ENCODE results near the gene ALPK1.
"Not testable (repeated sequence)": the region's sequence is repeated elsewhere in the genome, so short reads cannot be mapped to it uniquely, and the experiment has no call there.

Gene ALPK1

DNA sequence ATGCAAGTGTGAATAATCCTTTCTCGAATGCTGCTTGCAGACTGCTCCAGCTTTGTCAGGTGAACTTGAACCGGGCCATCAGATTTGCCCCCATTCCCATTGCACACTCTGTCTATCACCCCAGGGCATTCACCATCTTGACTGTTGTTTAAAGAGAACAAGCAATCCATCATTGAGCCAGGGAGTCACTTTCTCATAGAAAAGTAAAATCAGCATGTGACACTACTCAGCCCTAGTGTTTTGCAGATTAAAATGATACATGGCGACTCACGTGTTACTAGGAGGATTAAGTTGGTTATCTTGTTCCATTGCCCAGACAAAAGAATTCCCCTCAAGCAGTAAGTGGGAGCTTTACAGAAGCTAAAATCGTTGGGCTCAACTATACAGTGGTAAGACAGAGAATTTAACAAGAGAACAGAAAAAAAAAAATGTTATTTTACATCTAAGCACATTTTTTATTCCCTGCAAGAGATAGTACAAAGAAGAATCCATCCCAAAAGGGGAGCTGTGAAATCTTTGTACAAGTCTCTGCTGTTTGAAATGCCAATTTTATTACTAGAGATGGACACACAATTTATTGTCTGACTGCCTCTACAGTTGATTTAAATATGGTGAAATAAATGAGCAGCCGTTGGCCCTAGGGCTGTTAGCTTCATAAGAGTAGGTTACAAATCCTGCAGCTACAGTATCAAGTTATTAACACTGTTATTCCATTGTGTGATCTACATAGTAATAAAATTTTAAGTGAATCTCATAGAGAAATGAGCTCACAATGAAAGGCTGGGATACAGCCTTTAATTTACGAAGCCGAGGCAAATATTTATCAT is 151.3 kb downstream of the ALPK1 start:
- no peak for DNase-seq
- TF ChIP-seq GATA1 (IDR thresholded peaks at IDR 0.05; ENCODE audit: low read depth, low read length) (no peak), POLR2A (IDR thresholded peaks at IDR 0.05; ENCODE audit: low read length) (no peak)

DNA sequence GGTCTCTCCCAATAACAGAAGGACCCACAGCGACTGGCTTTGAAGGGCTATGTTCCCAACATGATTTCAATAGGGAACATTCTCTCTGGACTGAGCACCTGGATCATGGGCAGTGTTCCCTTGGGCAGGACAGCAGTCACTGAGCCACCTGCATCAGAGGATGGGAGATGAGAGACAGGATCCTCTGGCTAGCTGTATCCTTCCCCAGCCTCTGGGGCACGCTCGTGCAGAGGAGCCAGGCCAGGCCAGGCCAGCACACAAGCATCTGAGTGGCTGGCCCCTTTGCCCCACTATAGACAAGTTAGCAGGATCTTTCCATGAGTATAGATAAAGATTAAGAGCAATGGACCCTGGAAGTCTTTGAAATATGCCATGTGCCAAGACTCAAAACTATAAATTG is 152.5 kb downstream of the ALPK1 start:
- DNase-seq: no peak
- TF ChIP-seq POLR2A (IDR thresholded peaks at IDR 0.05; ENCODE audit: low read length): no peak
- TF ChIP-seq GATA1 (IDR thresholded peaks at IDR 0.05; ENCODE audit: low read depth, low read length): no peak

DNA sequence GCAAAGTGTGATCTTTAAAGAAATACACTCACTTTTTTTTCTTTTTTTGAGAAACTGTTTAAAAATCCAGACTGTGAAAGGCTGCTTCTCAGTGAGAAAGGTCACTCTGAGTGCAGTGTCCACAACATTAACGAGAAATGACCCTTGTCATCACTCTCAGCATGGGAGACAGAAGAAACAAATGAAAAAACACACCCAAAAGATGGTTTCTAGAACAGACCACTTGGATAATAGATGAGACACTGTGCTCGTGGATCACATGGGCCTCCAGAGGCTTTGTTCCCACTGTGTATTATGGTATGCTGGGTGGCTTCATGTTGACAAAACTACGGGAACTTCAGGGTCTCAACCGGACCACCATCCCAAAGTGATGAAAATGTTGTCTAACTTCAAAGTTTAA is 153.9 kb downstream of the ALPK1 start:
- no peak for TF ChIP-seq GATA1 (IDR thresholded peaks at IDR 0.05; ENCODE audit: low read depth, low read length)
- DNase-seq: no peak

DNA sequence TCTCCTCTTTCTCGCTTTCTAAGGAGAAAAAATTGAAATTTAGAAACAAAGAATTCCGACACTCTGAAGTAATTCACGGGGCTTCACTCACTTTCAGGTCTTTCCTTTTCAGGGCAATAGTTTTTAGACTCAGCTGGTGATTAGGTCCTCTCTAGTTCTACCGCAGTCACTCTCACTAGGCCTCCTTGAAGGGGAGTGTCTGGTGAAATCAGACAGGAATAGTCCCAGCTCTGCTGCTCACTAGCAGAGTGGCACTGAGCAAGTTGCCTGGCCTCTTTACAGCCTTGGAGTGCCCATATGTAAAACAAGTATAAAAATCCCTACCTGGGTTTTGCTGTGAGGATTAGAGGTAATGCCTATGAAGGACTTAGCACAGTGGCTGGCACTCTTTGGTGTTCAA is 154.7 kb downstream of the ALPK1 start:
- DNase-seq: no peak
- TF ChIP-seq POLR2A (IDR thresholded peaks at IDR 0.05; ENCODE audit: low read length) (no peak), GATA1 (IDR thresholded peaks at IDR 0.05; ENCODE audit: low read depth, low read length) (no peak)

DNA sequence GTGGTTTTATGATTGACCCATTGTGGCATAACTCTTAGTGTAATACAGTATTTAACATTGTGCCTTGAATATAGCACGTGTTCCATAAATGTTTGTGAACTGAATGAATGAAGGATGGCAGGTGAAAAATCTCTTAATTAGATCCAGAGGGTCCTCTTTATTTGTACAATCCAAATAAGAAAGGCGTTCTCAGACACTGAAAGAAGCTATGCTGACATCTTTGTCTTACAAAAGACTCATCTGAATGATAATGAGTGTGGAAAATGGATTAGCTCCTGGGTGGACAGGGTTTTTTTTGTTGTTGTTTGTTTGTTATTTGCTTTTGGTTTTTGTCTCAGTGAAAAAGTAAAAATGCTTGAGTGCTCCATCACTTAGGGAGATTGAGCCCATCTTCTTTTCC is 156.2 kb downstream of the ALPK1 start:
- DNase-seq: no peak
- TF ChIP-seq GATA1 (IDR thresholded peaks at IDR 0.05; ENCODE audit: low read depth, low read length) (no peak), POLR2A (IDR thresholded peaks at IDR 0.05; ENCODE audit: low read length) (no peak)

DNA sequence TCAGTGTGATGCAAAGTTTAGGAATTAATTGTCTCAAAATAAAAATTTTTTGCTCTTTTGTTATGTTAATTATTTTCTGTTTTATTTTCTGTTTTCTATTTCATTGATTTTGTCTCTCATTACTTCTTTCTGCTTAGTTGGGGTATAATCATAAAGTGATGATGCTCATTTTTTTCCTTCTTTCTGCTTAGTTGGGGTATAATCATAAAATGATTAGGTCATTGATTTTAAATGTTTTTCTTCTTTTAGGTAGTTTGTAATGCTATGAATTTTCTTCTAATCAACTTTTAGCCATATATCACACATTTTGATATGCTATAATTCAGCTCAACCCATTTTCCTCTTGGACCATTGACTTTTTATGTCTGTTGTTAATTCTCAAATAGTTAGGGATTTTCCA is 175.1 kb downstream of the ALPK1 start:
- TF ChIP-seq GATA1 (IDR thresholded peaks at IDR 0.05; ENCODE audit: low read depth, low read length): no peak
- no peak for TF ChIP-seq POLR2A (IDR thresholded peaks at IDR 0.05; ENCODE audit: low read length)

DNA sequence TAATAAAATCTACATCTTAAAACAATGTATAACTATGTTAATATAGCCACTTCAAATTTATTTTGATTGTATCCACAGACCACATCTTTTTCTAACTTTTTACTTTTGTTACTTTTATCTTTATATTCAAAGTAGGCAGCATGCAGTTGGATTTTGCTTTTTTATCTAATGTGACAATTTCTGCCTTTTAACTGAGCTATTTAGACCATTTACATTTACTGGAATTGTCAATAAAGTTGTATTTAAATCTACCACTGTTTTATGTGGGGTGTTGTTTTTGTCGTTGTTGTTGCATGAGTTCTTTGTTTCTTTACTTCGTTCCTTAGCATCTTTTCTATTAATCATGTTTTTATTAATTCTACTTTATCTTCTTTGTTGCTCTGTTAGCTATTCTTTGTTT is 176.8 kb downstream of the ALPK1 start:
- no peak for DNase-seq
- no peak for TF ChIP-seq POLR2A (IDR thresholded peaks at IDR 0.05; ENCODE audit: low read length)
- TF ChIP-seq GATA1 (IDR thresholded peaks at IDR 0.05; ENCODE audit: low read depth, low read length): no peak

More for the DNA sequence above, 175.1 kb downstream of the ALPK1 start:
- no peak for DNase-seq

DNA sequence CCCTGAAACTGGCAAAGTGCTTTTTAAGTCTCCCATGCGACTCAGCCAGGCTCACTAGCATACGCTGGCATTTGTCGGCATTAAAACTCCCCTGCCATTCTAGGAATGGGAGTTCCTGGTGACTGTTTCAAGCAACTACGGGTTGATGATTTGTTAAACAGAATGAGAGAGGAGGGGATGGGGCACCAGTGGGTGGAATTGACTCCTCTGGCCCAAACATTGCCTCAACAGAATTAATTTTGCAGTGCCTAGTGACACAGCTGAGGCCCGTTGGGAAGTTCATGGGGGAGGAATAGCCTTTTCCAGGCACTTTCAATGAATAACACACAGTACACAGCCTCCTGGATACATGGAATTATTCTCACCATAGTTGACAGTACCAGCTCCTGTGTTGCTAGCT is 188.8 kb downstream of the ALPK1 start:
- TF ChIP-seq POLR2A (IDR thresholded peaks at IDR 0.05; ENCODE audit: low read length) (no peak), GATA1 (IDR thresholded peaks at IDR 0.05; ENCODE audit: low read depth, low read length) (no peak)
- DNase-seq: no peak

DNA sequence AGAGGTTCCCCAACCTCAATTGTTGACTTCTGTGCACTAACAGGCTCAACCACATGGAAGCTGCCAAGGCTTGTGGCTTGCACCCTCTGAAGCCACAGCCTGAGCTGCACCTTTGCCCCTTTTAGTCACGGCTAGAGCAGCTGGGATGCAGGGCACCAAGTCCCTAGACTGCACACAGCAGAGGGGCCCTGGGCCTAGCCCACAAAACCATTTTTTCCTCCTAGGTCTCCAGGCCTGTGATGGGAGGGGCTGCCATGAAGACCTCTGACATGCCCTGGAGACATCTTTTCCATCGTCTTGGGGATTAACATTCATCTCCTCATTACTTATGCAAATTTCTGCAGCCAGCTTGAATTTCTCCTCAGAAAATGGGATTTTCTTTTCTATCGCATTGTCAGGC is 193.6 kb downstream of the ALPK1 start:
- DNase-seq: not testable (repeated sequence)
